Pancreas (tissue), 10 donors: ENCODE data around the gene C8G. TPM values are rescaled to one million over a fixed set of nuclear protein-coding genes. Genes with fewer than 3 reads are reported as not detected.

Experiments used
- ATAC-seq, 4 donors: fragments of 200-7000 bp; cut with Tn5 transposase; one replicate each; pipeline versions ENCODE4 v1.8.0 to v1.9.1; 2020; ENCODE audit warnings: mild to moderate bottlenecking in 4 of 4, moderate library complexity in 4 of 4
- DNase-seq, 6 donors: peaks; one replicate each; pipeline ENCODE4 v3.0.0-alpha.2; 2020
- FAIRE-seq: peaks from 2 replicates; lab custom pipeline; 2012; peaks lifted over from hg19 to GRCh38; lab: Jason Lieb, UNC
- H3K27ac ChIP-seq, 4 donors: fragments of 200-600 bp; sonication (generic); 1 replicate in 3 of 4; 2 replicates in 1 of 4; pipeline versions ENCODE4 v1.5.0 to v1.8.0; 2020
- H3K27me3 ChIP-seq, 4 donors: fragments of 200-600 bp; one replicate each; pipeline ENCODE4 v1.8.0; 2021
- H3K36me3 ChIP-seq, 3 donors: fragments of 200-600 bp; sonication (generic) in 1 of 3; one replicate each; pipeline versions ENCODE4 v1.5.0 to v1.8.0; 2020 to 2021
- H3K4me1 ChIP-seq, 3 donors: fragments of 200-600 bp; one replicate each; pipeline ENCODE4 v1.8.0; 2021
- H3K4me3 ChIP-seq, 4 donors: fragments of 200-600 bp; sonication (generic) in 2 of 4; one replicate each; pipeline versions ENCODE4 v1.5.0 to v1.8.0; 2020 to 2021
- H3K9me3 ChIP-seq, 4 donors: fragments of 200-600 bp; one replicate each; pipeline ENCODE4 v1.8.0; 2021
- WGBS, 2 donors: extraction: QIAGEN DNeasy Blood & Tissue Kit; methylation state at CpG; one replicate each; pipeline ENCODE4 v1.1.7; 2013; 5-methylcytosine and 5-hydroxymethylcytosine counted together
- intact Hi-C, 3 donors: fragments of 100-400 bp; cut with DNase I; formaldehyde crosslinking; loops; one replicate each; pipeline versions ENCODE4 v1.11.1 to v1.14.2; 2022
- polyA plus RNA-seq, 2 donors: library from polyadenylated mRNA; stranded (reverse); fragments of 200-250 nt; gene quantifications; one replicate each; pipeline ENCODE4 v1.2.3, GENCODE V29; 2013
- total RNA-seq, 6 donors: library from RNA; stranded (reverse); fragmentation: NEBNext Ultra II Directional in 4 of 6; extraction: Animal tissue kit (Norgen Biotek cat#: 25700) in 4 of 6; gene quantifications; one replicate each; pipeline versions ENCODE4 v1.2.1 to v1.2.4, GENCODE V29; 2021 to 2023
- TF ChIP-seq, protein P1 (sequence below), 4 donors: fragments of 200-600 bp; sonication (generic) in 3 of 4; IDR thresholded peaks; one replicate each; pipeline versions ENCODE4 v1.5.0 to v1.8.0; 2021; ENCODE audit warnings: antibody characterized with exemption in 4 of 4
- donor health status: healthy with polysubstance abuse.
- donor health status: DM: no; HTN: no; CAD: no; lungs with moderate emphysema.
- donor health status: DM: no; HTN: no; CAD: no.
- donor health status: control.
- donor health status: control.
- donor health status: Bipolar disorder and iron deficiency.
- donor health status: DM: yes; HTN: yes; CAD: no.
- donor health status: DM: no; HTN: no; CAD: no.
- donor health status: DM: no; HTN: no; CAD: no.
- donor health status: DM: yes; HTN: yes; CAD: no.

C8G gene
- total and polyA plus RNA-seq, 8 donors, result 0.24 to 5.0 (median 0.84) TPM; not detected in 1

DNA sequence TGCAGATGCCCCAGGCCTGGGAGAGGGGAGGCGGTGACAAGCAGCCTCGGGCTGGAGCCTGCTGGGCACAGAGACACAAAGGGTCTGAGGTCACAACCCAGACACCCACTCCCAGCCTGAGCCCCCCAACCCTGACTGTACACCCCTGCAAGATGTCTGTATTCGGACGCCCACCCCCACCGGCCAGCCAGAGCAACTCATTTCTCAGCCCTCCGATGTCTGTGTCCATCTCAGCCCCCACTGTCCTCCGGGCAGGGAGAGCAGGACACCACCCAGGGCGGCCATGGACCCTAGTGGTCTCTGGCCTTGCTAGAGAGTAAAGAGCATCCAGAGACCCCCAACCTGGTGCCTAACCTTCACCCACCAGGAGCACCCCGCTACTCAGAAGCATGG lies 10.9 kb downstream of the C8G start:
- ATAC-seq (no peak), FAIRE-seq (no peak), DNase-seq (peak in 2 of 6 donors; percentile 17 to 55)
- Histone ChIP-seq H3K27me3 (no peaks in the 10 kb centered on the region), H3K9me3 (no peaks in the 10 kb centered on the region), H3K27ac (no peak overlapping the region), H3K4me3 (no peak overlapping the region), H3K4me1 (peaks cover 0 to 1% (median 0%) of the 10 kb centered on the region in 3 donors), H3K36me3 (no peaks in the 10 kb centered on the region)
- 87 to 95% methylated on average over 9 of the region's 9 CpGs for WGBS, 2 donors
- intact Hi-C loops, result loop anchor here in 1 of 3 donors (10.0 kb wide), 1 partner anchor 69 kb away; the partner anchor contains the start of gene ABCA2
- TF ChIP-seq, protein P1, sequence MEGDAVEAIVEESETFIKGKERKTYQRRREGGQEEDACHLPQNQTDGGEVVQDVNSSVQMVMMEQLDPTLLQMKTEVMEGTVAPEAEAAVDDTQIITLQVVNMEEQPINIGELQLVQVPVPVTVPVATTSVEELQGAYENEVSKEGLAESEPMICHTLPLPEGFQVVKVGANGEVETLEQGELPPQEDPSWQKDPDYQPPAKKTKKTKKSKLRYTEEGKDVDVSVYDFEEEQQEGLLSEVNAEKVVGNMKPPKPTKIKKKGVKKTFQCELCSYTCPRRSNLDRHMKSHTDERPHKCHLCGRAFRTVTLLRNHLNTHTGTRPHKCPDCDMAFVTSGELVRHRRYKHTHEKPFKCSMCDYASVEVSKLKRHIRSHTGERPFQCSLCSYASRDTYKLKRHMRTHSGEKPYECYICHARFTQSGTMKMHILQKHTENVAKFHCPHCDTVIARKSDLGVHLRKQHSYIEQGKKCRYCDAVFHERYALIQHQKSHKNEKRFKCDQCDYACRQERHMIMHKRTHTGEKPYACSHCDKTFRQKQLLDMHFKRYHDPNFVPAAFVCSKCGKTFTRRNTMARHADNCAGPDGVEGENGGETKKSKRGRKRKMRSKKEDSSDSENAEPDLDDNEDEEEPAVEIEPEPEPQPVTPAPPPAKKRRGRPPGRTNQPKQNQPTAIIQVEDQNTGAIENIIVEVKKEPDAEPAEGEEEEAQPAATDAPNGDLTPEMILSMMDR (IDR thresholded peaks at IDR 0.05), result no peak

DNA sequence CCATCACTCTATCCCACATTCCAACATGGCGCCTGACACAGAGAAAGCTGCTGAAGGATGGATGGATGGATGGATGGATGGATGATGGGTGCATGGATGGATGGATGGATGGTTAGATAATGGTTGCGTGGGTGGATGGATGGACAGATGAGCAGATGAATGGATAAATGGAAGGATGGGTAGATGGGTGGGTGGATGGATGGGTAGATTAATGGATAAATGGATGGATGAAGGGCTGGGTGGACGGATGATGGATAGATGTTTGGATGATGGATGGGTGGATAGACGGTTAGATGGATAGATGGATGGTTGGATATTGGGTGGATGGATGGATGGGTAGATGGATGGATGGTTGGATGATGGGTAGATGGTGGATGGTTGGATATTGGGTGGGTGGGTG lies 11.6 kb downstream of the C8G start:
- WGBS, 2 donors, result 91 to 94% methylated on average over 4 of the region's 4 CpGs
- TF ChIP-seq, protein P1 (IDR thresholded peaks at IDR 0.05), result no peak
- ATAC-seq (no peak), FAIRE-seq (no peak), DNase-seq (no peak)
- intact Hi-C loops, result loop anchor here in 1 of 3 donors (10.0 kb wide), 1 partner anchor 68 kb away; the partner anchor contains the start of gene ABCA2
- no peaks in the 10 kb centered on the region for H3K27me3 ChIP-seq
- H3K4me1 ChIP-seq, result no peaks in the 10 kb centered on the region
- H3K9me3 ChIP-seq, result no peaks in the 10 kb centered on the region
- no peaks in the 10 kb centered on the region for H3K36me3 ChIP-seq
- H3K4me3 ChIP-seq, result no peak overlapping the region
- no peak overlapping the region for H3K27ac ChIP-seq

DNA sequence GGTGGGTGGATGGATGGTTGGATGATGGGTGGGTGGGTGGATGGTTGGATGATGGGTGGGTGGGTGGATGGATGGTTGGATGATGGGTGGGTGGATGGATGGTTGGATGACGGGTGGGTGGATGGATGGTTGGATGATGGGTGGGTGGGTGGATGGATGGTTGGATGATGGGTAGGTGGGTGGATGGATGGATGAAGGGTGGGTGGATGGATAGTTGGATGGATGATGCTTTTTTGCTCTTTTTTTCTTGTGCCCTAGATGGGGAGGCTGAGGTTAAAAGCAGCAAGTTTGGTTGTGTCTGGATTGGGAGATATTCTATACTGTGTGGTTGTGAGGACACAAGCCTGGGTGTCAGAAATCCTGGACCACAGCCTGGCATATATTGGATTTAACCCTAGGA lies 12.4 kb downstream of the C8G start:
- DNase-seq, result peak in 1 of 6 donors; percentile 2
- no peaks in the 10 kb centered on the region for H3K4me1 ChIP-seq
- H3K27ac ChIP-seq, result no peak overlapping the region
- ATAC-seq, result no peak
- no peak overlapping the region for H3K4me3 ChIP-seq
- WGBS, 2 donors, result 91 to 94% methylated on average over 1 of the region's 1 CpG
- H3K27me3 ChIP-seq, result no peaks in the 10 kb centered on the region
- H3K36me3 ChIP-seq, result no peaks in the 10 kb centered on the region
- intact Hi-C loops, result loop anchor here in 1 of 3 donors (10.0 kb wide), 1 partner anchor 67 kb away; the partner anchor contains the start of gene ABCA2
- no peak for FAIRE-seq
- TF ChIP-seq, protein P1 (IDR thresholded peaks at IDR 0.05), result no peak
- H3K9me3 ChIP-seq, result no peaks in the 10 kb centered on the region

DNA sequence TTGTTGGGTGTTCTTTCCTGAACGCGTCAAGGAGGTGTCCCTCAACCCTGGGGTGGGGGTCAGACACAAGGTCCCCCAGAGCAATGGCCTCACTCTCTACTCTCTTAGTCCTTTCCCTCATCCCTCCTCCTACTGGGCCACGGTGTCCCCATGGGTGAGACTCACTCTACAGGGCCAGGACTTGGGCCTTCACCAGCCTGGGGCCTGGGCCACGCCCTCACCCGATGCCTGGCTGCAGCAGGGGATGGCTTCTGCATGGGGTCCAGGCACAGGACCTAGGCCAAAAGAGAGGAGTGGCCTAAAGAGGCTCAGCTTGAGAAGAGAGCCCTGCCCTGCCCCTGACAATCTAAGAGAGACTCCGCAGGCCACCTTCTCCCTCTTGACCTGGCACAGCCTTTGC lies 12.9 kb downstream of the C8G start:
- H3K27me3 ChIP-seq, result no peaks in the 10 kb centered on the region
- no peak for FAIRE-seq
- H3K27ac ChIP-seq, result no peak overlapping the region
- no peak for ATAC-seq
- TF ChIP-seq, protein P1 (IDR thresholded peaks at IDR 0.05), result no peak
- no peaks in the 10 kb centered on the region for H3K4me1 ChIP-seq
- no peaks in the 10 kb centered on the region for H3K9me3 ChIP-seq
- DNase-seq, result peak in 1 of 6 donors; percentile 50
- H3K36me3 ChIP-seq, result no peaks in the 10 kb centered on the region
- 90 to 91% methylated on average over 6 of the region's 6 CpGs for WGBS, 2 donors
- intact Hi-C loops, result loop anchor here in 1 of 3 donors (10.0 kb wide), 1 partner anchor 67 kb away; the partner anchor contains the start of gene ABCA2
- no peak overlapping the region for H3K4me3 ChIP-seq

DNA sequence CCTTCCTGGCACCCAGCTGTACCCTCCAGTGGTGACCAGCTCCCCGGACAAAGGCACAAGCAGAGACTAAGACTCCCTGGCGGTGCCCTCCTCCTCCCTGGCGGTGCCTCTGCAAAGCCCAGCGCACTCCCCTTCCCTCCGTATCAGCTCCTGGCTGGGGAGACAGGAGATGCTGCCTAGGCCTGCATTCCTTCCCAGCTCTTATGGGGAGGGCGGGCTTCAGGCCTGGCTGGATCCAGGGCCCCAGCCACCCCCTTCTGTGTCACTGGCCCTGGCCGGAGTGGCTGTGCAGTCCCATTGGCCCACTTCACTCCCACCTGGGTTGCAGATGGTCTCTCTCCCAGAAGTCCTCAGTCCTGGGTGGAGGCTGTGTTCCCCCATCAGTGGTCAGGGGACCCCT lies 13.4 kb downstream of the C8G start:
- no peak overlapping the region for H3K4me3 ChIP-seq
- no peaks in the 10 kb centered on the region for H3K9me3 ChIP-seq
- TF ChIP-seq, protein P1 (IDR thresholded peaks at IDR 0.05), result no peak
- no peak for ATAC-seq
- no peak overlapping the region for H3K27ac ChIP-seq
- WGBS, 2 donors, result 93 to 94% methylated on average over 7 of the region's 7 CpGs
- intact Hi-C loops, result loop anchor here in 1 of 3 donors (10.0 kb wide), 1 partner anchor 66 kb away; the partner anchor contains the start of gene ABCA2
- H3K4me1 ChIP-seq, result no peaks in the 10 kb centered on the region
- FAIRE-seq, result no peak
- no peak for DNase-seq
- H3K36me3 ChIP-seq, result no peaks in the 10 kb centered on the region
- H3K27me3 ChIP-seq, result no peaks in the 10 kb centered on the region
